CD14-positive monocyte (primary cell): ENCODE results near the gene EPHA10. TPM values are rescaled to one million over a fixed set of nuclear protein-coding genes. Genes with fewer than 3 reads are reported as not detected.
A peak's percentile ranks its signal among the peaks of the same experiment; 100 is the strongest.

Experiments used
- DNase-seq, 3 donors: peaks; one replicate each; pipeline ENCODE4 v3.0.0-alpha.2; 2011 to 2022
- H2AFZ ChIP-seq: 2 replicates; pipeline ENCODE4 v1.6.0; 2012; ENCODE audit warnings: mild to moderate bottlenecking, low read depth, low read length, inconsistent platforms; ENCODE audit not compliant: insufficient read depth, poor library complexity, severe bottlenecking
- H3K27ac ChIP-seq, 2 donors: 1 replicate in 1 of 2; 2 replicates in 1 of 2; pipeline ENCODE4 v1.5.1; 2012 to 2013; ENCODE audit warnings: low read length in 2 of 2, control low read depth in 1 of 2, inconsistent platforms in 1 of 2, low read depth in 1 of 2, mild to moderate bottlenecking in 1 of 2
- H3K27me3 ChIP-seq, 2 donors: one replicate each; pipeline versions ENCODE4 v1.6.0 to v1.6.1; 2011 to 2013; ENCODE audit warnings: low read length in 2 of 2; ENCODE audit not compliant: control insufficient read depth in 2 of 2, insufficient read depth in 2 of 2
- H3K36me3 ChIP-seq, 2 donors: replicated peaks in 1 of 2; 1 replicate in 1 of 2; 2 replicates in 1 of 2; pipeline versions ENCODE4 v1.5.1 to v1.6.1; 2012 to 2013; ENCODE audit warnings: low read length in 2 of 2, control low read depth in 1 of 2, inconsistent platforms in 1 of 2, mild to moderate bottlenecking in 1 of 2; ENCODE audit not compliant: insufficient read depth in 2 of 2, control insufficient read depth in 1 of 2
- H3K4me1 ChIP-seq, 2 donors: 1 replicate in 1 of 2; 2 replicates in 1 of 2; pipeline versions ENCODE4 v1.5.1 to v1.6.1; 2012 to 2013; ENCODE audit warnings: low read length in 2 of 2, control low read depth in 1 of 2, inconsistent platforms in 1 of 2, mild to moderate bottlenecking in 1 of 2, moderate library complexity in 1 of 2; ENCODE audit not compliant: insufficient read depth in 2 of 2, control insufficient read depth in 1 of 2
- H3K4me2 ChIP-seq: replicated peaks from 2 replicates; pipeline ENCODE3; 2012; ENCODE audit warnings: low read length, moderate library complexity, mild to moderate bottlenecking; ENCODE audit not compliant: poor library complexity, severe bottlenecking; ENCODE audit errors: extremely low read depth
- H3K4me3 ChIP-seq, 3 experiments: fragments of 200-600 bp in 1 of 3; sonication (generic) in 1 of 3; replicated peaks in 1 of 3; 1 replicate in 2 of 3; 2 replicates in 1 of 3; pipeline ENCODE4 v1.5.1; 2011 to 2013; ENCODE audit warnings: low read length in 3 of 3, mild to moderate bottlenecking in 3 of 3, control low read depth in 2 of 3, low read depth in 2 of 3, inconsistent platforms in 1 of 3, moderate library complexity in 1 of 3
- H3K79me2 ChIP-seq: 2 replicates; pipeline ENCODE4 v1.6.0; 2012; ENCODE audit warnings: mild to moderate bottlenecking, control low read depth, inconsistent platforms, low read length, moderate library complexity; ENCODE audit not compliant: insufficient read depth
- H3K9ac ChIP-seq: 2 replicates; pipeline ENCODE4 v1.6.0; 2017; ENCODE audit warnings: low read length, mild to moderate bottlenecking; ENCODE audit not compliant: insufficient read depth, poor library complexity, severe bottlenecking
- H3K9me3 ChIP-seq, 2 donors: replicated peaks in 1 of 2; 1 replicate in 1 of 2; 2 replicates in 1 of 2; pipeline versions ENCODE4 v1.5.1 to v1.6.1; 2012 to 2013; ENCODE audit warnings: low read length in 2 of 2, control low read depth in 1 of 2; ENCODE audit not compliant: control insufficient read depth in 1 of 2, insufficient read depth in 1 of 2
- H4K20me1 ChIP-seq: 2 replicates; pipeline ENCODE4 v1.6.0; 2012; ENCODE audit warnings: mild to moderate bottlenecking, low read length, control low read depth, moderate library complexity; ENCODE audit not compliant: insufficient read depth
- H3K27ac Mint-ChIP-seq, 7 donors: one replicate each; pipeline ENCODE4 v1.8.0; 2020; ENCODE audit warnings: mild to moderate bottlenecking in 7 of 7, mixed read lengths in 7 of 7, moderate library complexity in 6 of 7, inconsistent platforms in 2 of 7
- H3K27me3 Mint-ChIP-seq, 3 donors: one replicate each; pipeline ENCODE4 v1.8.0; 2021 to 2022; ENCODE audit warnings: low read depth in 3 of 3, mild to moderate bottlenecking in 3 of 3, mixed read lengths in 3 of 3, moderate library complexity in 3 of 3, inconsistent platforms in 1 of 3
- H3K36me3 Mint-ChIP-seq, 2 donors: one replicate each; pipeline ENCODE4 v1.8.0; 2020; ENCODE audit warnings: mixed read lengths in 2 of 2, inconsistent platforms in 1 of 2, mild to moderate bottlenecking in 1 of 2
- H3K4me1 Mint-ChIP-seq: one replicate; pipeline ENCODE4 v1.8.0; 2020; ENCODE audit warnings: mild to moderate bottlenecking, mixed read lengths
- H3K4me3 Mint-ChIP-seq, 2 donors: one replicate each; pipeline ENCODE4 v1.8.0; 2020; ENCODE audit warnings: mild to moderate bottlenecking in 2 of 2, mixed read lengths in 2 of 2, moderate library complexity in 1 of 2
- H3K9me3 Mint-ChIP-seq, 7 donors: one replicate each; pipeline ENCODE4 v1.8.0; 2020 to 2022; ENCODE audit warnings: mixed read lengths in 7 of 7, mild to moderate bottlenecking in 6 of 7, moderate library complexity in 6 of 7, inconsistent platforms in 2 of 7
- WGBS: methylation state at CpG from one replicate; pipeline ENCODE4 v1.1.5; 2013; ENCODE audit warnings: missing lambda C conversion rate; ENCODE audit not compliant: insufficient coverage; 5-methylcytosine and 5-hydroxymethylcytosine counted together
- intact Hi-C, 2 donors: fragments of 100-400 bp; cut with micrococcal nuclease; formaldehyde crosslinking; loops; one replicate each; pipeline versions ENCODE4 v1.15.0 to v1.15.1; 2023
- polyA plus RNA-seq, 3 donors: library from polyadenylated mRNA; depleted of rRNA in 1 of 3; unstranded in 2 of 3; stranded (reverse) in 1 of 3; fragments of 300-500 nt in 2 of 3; fragments of >200 nt in 1 of 3; fragmentation: Illumina TruSeq in 2 of 3; gene quantifications; 1 replicate in 2 of 3; 2 replicates in 1 of 3; pipeline ENCODE4 v1.2.3, GENCODE V29; 2012 to 2021
- TF ChIP-seq, protein P1 (sequence below): fragments of 200-600 bp; IDR thresholded peaks from one replicate; pipeline ENCODE4 v1.8.0; 2022; ENCODE audit warnings: antibody characterized with exemption, mild to moderate bottlenecking

Gene EPHA10
- polyA plus RNA-seq, 3 donors = not detected

DNA sequence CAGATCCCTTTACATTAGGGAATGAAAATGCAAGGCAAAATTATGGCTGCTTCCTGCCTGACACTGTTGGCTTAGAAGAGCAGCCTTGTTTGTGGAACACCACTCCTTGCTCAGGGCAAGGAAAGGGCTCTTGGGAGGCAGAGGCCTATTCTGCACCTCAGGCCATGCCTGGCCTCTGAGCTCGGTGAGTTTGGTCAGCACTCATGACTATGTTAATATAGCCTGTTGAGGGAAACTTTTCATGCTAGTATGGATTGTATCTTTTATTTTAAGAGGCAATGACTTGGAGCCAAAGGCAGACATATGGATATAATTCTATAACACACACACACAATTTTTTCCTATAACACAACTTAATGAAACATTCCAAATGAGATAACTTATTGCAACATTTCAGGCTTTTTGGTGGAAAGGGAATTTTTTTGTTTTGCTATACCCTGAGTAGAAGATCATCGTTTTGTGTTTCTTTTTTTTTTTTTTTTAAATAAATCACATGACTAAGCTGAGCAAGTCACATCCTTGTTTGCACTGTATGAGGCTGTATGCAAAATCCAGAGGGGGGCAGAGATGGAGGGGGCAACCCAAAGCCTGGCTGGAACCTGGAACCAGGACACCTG is 48.7 kb upstream of the EPHA10 start:
- Mint-ChIP-seq H3K27ac (peak overlapping the region in 4 of 7 donors; percentile 18 to 69 (median 54)), H3K4me3 (no peak overlapping the region), H3K27me3 (no peaks in the 10 kb centered on the region), H3K4me1 (peaks cover 44% of the 10 kb centered on the region), H3K36me3 (peaks cover 64 to 78% of the 10 kb centered on the region in 2 donors), H3K9me3 (no peaks in the 10 kb centered on the region)
- intact Hi-C loops = loop anchor here in 1 of 2 donors (10.0 kb wide), 1 partner anchor 191 kb away; the partner anchor contains the start of gene FHL3
- peaks cover 79% of the 10 kb centered on the region for H3K79me2 ChIP-seq
- peaks cover 43 to 68% of the 10 kb centered on the region in 2 donors for H3K36me3 ChIP-seq
- H3K4me2 ChIP-seq = no peak overlapping the region
- peaks cover 83% of the 10 kb centered on the region for H4K20me1 ChIP-seq
- H2AFZ ChIP-seq = no peak overlapping the region
- H3K27me3 ChIP-seq = no peaks in the 10 kb centered on the region
- H3K4me1 ChIP-seq = peaks cover 8 to 47% of the 10 kb centered on the region in 2 donors
- no CpG with 5 or more reads among the region's 2 CpGs for WGBS
- DNase-seq = no peak
- TF ChIP-seq, protein P1, sequence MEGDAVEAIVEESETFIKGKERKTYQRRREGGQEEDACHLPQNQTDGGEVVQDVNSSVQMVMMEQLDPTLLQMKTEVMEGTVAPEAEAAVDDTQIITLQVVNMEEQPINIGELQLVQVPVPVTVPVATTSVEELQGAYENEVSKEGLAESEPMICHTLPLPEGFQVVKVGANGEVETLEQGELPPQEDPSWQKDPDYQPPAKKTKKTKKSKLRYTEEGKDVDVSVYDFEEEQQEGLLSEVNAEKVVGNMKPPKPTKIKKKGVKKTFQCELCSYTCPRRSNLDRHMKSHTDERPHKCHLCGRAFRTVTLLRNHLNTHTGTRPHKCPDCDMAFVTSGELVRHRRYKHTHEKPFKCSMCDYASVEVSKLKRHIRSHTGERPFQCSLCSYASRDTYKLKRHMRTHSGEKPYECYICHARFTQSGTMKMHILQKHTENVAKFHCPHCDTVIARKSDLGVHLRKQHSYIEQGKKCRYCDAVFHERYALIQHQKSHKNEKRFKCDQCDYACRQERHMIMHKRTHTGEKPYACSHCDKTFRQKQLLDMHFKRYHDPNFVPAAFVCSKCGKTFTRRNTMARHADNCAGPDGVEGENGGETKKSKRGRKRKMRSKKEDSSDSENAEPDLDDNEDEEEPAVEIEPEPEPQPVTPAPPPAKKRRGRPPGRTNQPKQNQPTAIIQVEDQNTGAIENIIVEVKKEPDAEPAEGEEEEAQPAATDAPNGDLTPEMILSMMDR = no peak
- no peak overlapping the region for H3K4me3 ChIP-seq
- H3K27ac ChIP-seq = peak overlapping the region in 1 of 2 donors; percentile 59
- no peak overlapping the region for H3K9ac ChIP-seq
- H3K9me3 ChIP-seq = no peaks in the 10 kb centered on the region

- peak overlapping the region in 6 of 7 donors; percentile 22 to 50 (median 38) for H3K27ac Mint-ChIP-seq
- no peak overlapping the region for H3K4me3 Mint-ChIP-seq
- H4K20me1 ChIP-seq = peaks cover 84% of the 10 kb centered on the region
- H3K4me3 ChIP-seq = no peak overlapping the region
- WGBS = no CpG with 5 or more reads among the region's 7 CpGs
- H3K9me3 ChIP-seq = no peaks in the 10 kb centered on the region
- H3K4me1 ChIP-seq = peaks cover 18 to 61% of the 10 kb centered on the region in 2 donors
- peaks cover 23 to 51% of the 10 kb centered on the region in 2 donors for H3K36me3 ChIP-seq
- intact Hi-C loops = loop anchor here in 1 of 2 donors (10.0 kb wide), 1 partner anchor 194 kb away; the partner anchor contains the start of gene FHL3
- no peak overlapping the region for H2AFZ ChIP-seq
- peak; percentile 65 to 81 (median 80) for DNase-seq
- H3K4me2 ChIP-seq = no peak overlapping the region
- no peaks in the 10 kb centered on the region for H3K27me3 ChIP-seq
- peak overlapping the region in 1 of 2 donors; percentile 9 for H3K27ac ChIP-seq
- H3K79me2 ChIP-seq = peaks cover 82% of the 10 kb centered on the region
- TF ChIP-seq, protein P1 = peak; percentile 97
- H3K9ac ChIP-seq = no peak overlapping the region
- H3K27me3 Mint-ChIP-seq = no peaks in the 10 kb centered on the region
- H3K36me3 Mint-ChIP-seq = peaks cover 46 to 60% of the 10 kb centered on the region in 2 donors
- H3K4me1 Mint-ChIP-seq = peaks cover 54% of the 10 kb centered on the region
- H3K9me3 Mint-ChIP-seq = no peaks in the 10 kb centered on the region
Measured at GRCh38 chr1:37811027-37811655, 46.2 kb upstream of the EPHA10 start.
